ENCODE results near the gene ROR2. TPM values are rescaled to one million over a fixed set of nuclear protein-coding genes. Genes with fewer than 3 reads are reported as not detected.
A peak's percentile ranks its signal among the peaks of the same experiment; 100 is the strongest.

The ROR2 gene
- total and polyA plus RNA-seq, 11 donors, result 0.18 to 9.0 (median 0.49) TPM

DNA sequence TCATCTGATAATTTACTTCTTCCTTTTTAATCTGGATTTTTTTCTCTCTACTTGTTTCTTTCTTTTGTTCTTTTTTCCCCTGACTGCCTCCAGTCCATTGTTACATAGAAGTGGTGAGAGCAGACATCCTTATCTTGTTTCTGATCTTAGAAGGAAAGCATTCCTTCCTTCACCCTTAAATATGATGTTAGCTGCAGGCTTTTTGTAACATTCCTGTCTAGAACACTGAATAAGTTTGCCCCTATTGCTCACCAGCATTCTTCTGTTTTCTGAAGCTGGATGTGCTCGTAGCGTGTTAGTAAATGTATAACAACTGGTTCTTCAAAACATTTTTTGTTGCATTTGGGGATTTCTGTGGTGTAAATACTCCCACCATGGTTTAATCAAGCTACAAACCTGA lies 389.7 kb downstream of the ROR2 start:
- no peak overlapping the region for H3K27ac ChIP-seq
- H3K9me3 ChIP-seq, result no peaks in the 10 kb centered on the region
- TF ChIP-seq, protein P1, sequence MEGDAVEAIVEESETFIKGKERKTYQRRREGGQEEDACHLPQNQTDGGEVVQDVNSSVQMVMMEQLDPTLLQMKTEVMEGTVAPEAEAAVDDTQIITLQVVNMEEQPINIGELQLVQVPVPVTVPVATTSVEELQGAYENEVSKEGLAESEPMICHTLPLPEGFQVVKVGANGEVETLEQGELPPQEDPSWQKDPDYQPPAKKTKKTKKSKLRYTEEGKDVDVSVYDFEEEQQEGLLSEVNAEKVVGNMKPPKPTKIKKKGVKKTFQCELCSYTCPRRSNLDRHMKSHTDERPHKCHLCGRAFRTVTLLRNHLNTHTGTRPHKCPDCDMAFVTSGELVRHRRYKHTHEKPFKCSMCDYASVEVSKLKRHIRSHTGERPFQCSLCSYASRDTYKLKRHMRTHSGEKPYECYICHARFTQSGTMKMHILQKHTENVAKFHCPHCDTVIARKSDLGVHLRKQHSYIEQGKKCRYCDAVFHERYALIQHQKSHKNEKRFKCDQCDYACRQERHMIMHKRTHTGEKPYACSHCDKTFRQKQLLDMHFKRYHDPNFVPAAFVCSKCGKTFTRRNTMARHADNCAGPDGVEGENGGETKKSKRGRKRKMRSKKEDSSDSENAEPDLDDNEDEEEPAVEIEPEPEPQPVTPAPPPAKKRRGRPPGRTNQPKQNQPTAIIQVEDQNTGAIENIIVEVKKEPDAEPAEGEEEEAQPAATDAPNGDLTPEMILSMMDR (IDR thresholded peaks at IDR 0.05), result no peak
- no peak for TF ChIP-seq POLR2A (IDR thresholded peaks at IDR 0.05)
- 84 to 88% (median 87%) methylated on average over 2 of the region's 2 CpGs for WGBS, 4 donors
- DNase-seq, result no peak
- H3K36me3 ChIP-seq, result no peaks in the 10 kb centered on the region
- intact Hi-C loops (cut with DNase I), result loop anchor here in 1 of 10 donors (10.0 kb wide), 1 partner anchor 56 kb away; no protein-coding TSS in a partner anchor
- ATAC-seq, result no peak
- H3K4me3 ChIP-seq, result no peak overlapping the region
- H3K27me3 ChIP-seq, result no peaks in the 10 kb centered on the region
- H3K4me1 ChIP-seq, result no peaks in the 10 kb centered on the region

DNA sequence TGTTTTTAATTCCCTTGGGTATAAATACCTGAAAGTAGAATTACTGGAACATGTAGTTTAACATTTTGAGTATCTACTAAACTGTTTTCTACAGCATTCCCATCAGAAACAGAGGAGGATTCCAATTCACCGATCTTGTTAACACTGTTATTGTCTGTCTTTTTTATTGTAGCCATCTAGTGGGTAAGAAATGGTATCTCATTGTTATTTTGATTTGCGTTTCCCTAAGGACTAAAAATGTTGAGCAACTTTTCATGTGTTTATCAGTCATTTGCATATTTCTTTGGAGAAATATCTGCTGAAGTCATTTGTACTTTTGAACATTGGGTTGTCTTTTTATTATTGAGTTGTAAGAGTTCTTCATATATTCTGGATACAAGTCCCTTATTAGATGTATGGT lies 391.1 kb downstream of the ROR2 start:
- Histone ChIP-seq H3K27ac (no peak overlapping the region), H3K9me3 (no peaks in the 10 kb centered on the region), H3K27me3 (no peaks in the 10 kb centered on the region), H3K36me3 (no peaks in the 10 kb centered on the region), H3K4me3 (no peak overlapping the region), H3K4me1 (no peaks in the 10 kb centered on the region)
- WGBS, 4 donors, result 59 to 77% (median 65%) methylated on average over 2 of the region's 2 CpGs
- DNase-seq (no peak), ATAC-seq (no peak)
- no peak for TF ChIP-seq POLR2A (IDR thresholded peaks at IDR 0.05)
- TF ChIP-seq, protein P1 (IDR thresholded peaks at IDR 0.05), result peak in 1 of 12 donors; percentile 15
- intact Hi-C loops (cut with DNase I), result loop anchor here in 1 of 10 donors (10.0 kb wide), 1 partner anchor 124 kb away; no protein-coding TSS in a partner anchor

DNA sequence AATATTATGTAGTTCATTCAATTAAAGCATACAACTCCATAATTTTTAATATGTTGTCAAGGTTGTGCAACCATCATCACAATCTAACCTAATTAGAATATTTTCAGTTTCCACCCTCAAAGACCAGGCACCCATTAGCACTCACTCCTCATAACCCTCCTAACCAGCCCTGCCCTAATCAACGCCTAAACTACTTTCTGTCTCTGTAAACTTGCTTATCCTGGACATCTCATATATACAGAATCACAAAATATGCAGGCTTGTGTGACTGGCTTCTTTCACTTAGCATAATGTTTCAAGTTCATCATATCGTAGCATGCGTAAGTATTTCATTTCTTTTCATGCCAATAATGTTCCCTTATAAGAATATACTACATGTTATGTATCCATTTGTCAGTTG lies 391.6 kb downstream of the ROR2 start:
- Histone ChIP-seq H3K27ac (no peak overlapping the region), H3K36me3 (no peaks in the 10 kb centered on the region), H3K4me1 (no peaks in the 10 kb centered on the region), H3K4me3 (no peak overlapping the region), H3K9me3 (no peaks in the 10 kb centered on the region), H3K27me3 (no peaks in the 10 kb centered on the region)
- intact Hi-C loops (cut with DNase I), result loop anchor here in 1 of 10 donors (10.0 kb wide), 1 partner anchor 124 kb away; no protein-coding TSS in a partner anchor
- DNase-seq (no peak), ATAC-seq (no peak)
- TF ChIP-seq, protein P1 (IDR thresholded peaks at IDR 0.05), result no peak
- no peak for TF ChIP-seq POLR2A (IDR thresholded peaks at IDR 0.05)
- whole genome bisulfite sequencing, 4 donors, result 85 to 93% (median 88%) methylated on average over 3 of the region's 3 CpGs

DNA sequence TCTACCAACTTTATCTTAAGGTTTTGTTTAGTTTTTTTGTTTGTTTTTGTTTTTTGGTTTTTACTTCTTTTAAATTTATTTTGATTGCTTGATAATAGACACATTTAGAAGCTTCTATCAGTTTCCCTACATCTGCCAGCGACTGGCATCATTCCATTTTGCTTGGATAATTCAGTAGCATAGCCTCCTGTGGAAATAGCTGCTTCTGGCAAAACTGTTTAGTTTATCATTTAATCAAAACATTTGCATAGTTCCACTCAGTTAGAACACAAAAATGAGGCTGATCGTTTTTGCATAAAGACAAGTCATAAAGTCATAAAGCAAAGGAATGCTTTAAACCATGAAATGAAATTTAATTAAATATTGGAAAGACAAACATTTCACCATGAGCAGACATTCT lies 392.7 kb downstream of the ROR2 start:
- no peaks in the 10 kb centered on the region for H3K9me3 ChIP-seq
- ATAC-seq (no peak), DNase-seq (no peak)
- TF ChIP-seq, protein P1 (IDR thresholded peaks at IDR 0.05), result no peak
- no peak for TF ChIP-seq POLR2A (IDR thresholded peaks at IDR 0.05)
- intact Hi-C loops (cut with DNase I), result loop anchor here in 1 of 10 donors (10.0 kb wide), 1 partner anchor 123 kb away; no protein-coding TSS in a partner anchor
- WGBS, 4 donors, result 61 to 75% (median 69%) methylated on average over 2 of the region's 2 CpGs
- H3K4me3 ChIP-seq, result no peak overlapping the region
- H3K36me3 ChIP-seq, result no peaks in the 10 kb centered on the region
- no peak overlapping the region for H3K27ac ChIP-seq
- no peaks in the 10 kb centered on the region for H3K4me1 ChIP-seq
- H3K27me3 ChIP-seq, result no peaks in the 10 kb centered on the region

Data from heart left ventricle (tissue), 16 donors.